Vagina (tissue), 2 donors: Measurements from ENCODE around the gene SLC13A3.

Experiments used
- CTCF ChIP-seq, 3 experiments: fragments of 450-650 bp in 2 of 3; fragments of 200-600 bp in 1 of 3; sonication (generic) in 1 of 3; IDR thresholded peaks; one replicate each; pipeline ENCODE4 v1.5.1; 2017 to 2019; ENCODE audit warnings: antibody characterized with exemption in 3 of 3, mild to moderate bottlenecking in 2 of 3, moderate library complexity in 2 of 3
- POLR2A ChIP-seq, 2 donors: fragments of 450-650 bp; IDR thresholded peaks; one replicate each; pipeline ENCODE4 v1.6.1; 2017; ENCODE audit warnings: antibody characterized with exemption in 2 of 2, mild to moderate bottlenecking in 2 of 2, moderate library complexity in 2 of 2

- TF ChIP-seq CTCF (IDR thresholded peaks at IDR 0.05) (no peak), POLR2A (IDR thresholded peaks at IDR 0.05) (no peak)
Measured at GRCh38 chr20:46559685-46560440, 91.4 kb downstream of the SLC13A3 start.
